Ramos (cell line): Measurements from ENCODE around the gene FHDC1.

Experiments
- in situ Hi-C: fragments of 300-500 bp; cut with MboI; formaldehyde crosslinking; loops from one replicate; pipeline ENCODE4 v1.14.3; 2022; ENCODE audit warnings: low sequenced_read_pairs; ENCODE audit not compliant: unreplicated experiment

FHDC1 gene

GRCh38 chr4:153027866-153028265, 91.7 kb downstream of the FHDC1 start:
- in situ Hi-C loops = no loop called here

DNA sequence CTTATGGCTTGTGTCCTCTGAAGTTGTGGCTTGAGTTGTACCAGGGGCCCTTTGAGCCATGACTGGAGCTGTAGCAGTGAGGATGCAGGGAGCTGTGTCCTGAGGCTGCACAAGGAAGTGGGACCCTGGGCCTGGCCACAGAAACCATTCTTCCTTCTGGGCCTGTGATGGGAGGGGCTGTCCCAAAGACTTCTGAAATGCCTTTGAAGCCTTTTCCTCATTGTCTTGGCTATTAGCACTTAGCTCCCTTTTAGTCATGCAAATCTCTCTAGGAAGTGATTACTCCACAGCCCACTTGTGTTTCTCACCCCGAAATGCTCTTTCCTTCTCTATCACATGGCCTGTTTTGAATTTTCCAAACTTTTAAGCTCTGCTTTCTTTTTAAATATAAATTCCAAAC, 92.4 kb downstream of the FHDC1 start:
- in situ Hi-C loops = no loop called here
